ENCODE data around the gene SYCP3. TPM values are rescaled to one million over a fixed set of nuclear protein-coding genes. Genes with fewer than 3 reads are reported as not detected.

SYCP3 gene
- total RNA-seq, 2 donors from 2014 or later, result 0.29 to 0.47 TPM

DNA sequence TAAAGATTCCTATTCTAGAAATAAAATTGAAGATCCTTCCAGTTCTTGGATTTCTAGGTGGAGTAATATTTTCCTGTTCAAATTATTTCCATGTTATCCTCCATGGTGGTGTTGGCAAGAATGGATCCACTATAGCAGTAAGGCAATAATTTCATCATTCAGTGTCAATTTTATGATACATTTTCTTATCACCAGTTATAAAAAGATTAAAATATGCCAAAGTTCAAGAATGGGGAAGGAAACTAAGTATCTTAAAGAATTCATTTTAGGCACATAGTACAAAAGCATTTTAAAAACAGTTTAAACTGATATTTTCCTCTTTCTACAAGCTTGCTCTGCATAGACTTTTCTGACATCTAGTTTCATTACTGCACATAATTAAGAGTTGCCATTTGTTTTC is 19.1 kb downstream of the SYCP3 start:
- Mint-ChIP-seq H3K4me3 (no peak overlapping the region), H3K4me1 (no peaks in the 10 kb centered on the region), H3K27me3 (peaks cover 7% of the 10 kb centered on the region), H3K27ac (no peak overlapping the region), H3K36me3 (ENCODE audit: low read depth) (no peaks in the 10 kb centered on the region)
- ATAC-seq (no peak), DNase-seq (no peak)
- H3K9me3 ChIP-seq (ENCODE audit: control insufficient read depth, low read length, poor library complexity, severe bottlenecking), result no peaks in the 10 kb centered on the region

DNA sequence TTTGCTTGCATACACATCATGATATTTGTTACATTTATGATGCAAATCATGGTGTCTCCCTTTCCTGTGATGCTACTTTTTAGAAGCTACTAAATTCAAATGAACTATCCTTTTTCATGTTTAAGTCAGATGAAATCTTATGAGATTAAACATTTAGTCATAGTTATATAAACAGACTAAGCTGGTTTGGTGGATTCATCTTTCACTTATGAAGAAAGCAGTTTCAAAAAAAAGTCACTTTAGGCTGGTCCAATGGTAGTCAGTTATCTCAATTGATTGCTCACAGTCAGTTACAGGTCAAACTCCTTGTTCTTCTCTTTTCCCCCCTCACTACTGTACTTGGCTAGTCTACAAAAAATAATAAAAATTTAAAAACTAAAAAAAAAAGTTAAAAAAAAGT is 19.7 kb downstream of the SYCP3 start:
- ATAC-seq (no peak), DNase-seq (no peak)
- no peak overlapping the region for H3K27ac Mint-ChIP-seq
- peaks cover 7% of the 10 kb centered on the region for H3K27me3 Mint-ChIP-seq
- no peak overlapping the region for H3K4me3 Mint-ChIP-seq
- no peaks in the 10 kb centered on the region for H3K9me3 ChIP-seq (ENCODE audit: control insufficient read depth, low read length, poor library complexity, severe bottlenecking)
- no peaks in the 10 kb centered on the region for H3K36me3 Mint-ChIP-seq (ENCODE audit: low read depth)
- H3K4me1 Mint-ChIP-seq, result no peaks in the 10 kb centered on the region

DNA sequence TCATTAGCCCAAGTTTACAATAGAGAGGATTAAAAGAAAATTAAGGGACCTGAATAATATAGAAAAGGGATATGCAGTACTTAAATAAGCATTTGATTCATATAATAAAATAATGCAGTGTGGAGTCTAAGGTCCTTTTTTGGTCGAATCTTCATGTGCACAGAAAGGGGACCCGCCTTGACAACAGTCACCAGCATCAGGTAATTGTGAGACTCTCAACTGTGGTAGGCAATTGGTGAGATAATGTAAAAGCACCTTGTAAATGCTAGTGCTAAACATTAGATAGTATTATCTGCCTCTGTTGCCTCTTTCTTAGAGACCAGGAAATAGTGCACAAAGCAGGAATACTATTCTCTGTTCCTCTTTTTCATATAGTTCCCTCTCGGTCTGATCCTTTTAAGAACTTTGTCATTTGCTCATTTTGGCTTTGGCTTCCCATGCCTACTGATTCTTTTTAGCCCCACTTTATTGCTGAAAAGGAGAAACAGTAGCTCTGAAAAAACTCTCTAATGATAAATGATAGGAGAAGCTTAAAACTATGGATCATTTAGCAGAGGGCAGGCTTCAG is 24.3 kb downstream of the SYCP3 start:
- ATAC-seq (no peak), DNase-seq (no peak)
- Mint-ChIP-seq H3K27ac (no peak overlapping the region), H3K4me1 (no peaks in the 10 kb centered on the region), H3K4me3 (no peak overlapping the region), H3K36me3 (ENCODE audit: low read depth) (no peaks in the 10 kb centered on the region), H3K27me3 (peaks cover 12% of the 10 kb centered on the region)
- no peaks in the 10 kb centered on the region for H3K9me3 ChIP-seq (ENCODE audit: control insufficient read depth, low read length, poor library complexity, severe bottlenecking)

DNA sequence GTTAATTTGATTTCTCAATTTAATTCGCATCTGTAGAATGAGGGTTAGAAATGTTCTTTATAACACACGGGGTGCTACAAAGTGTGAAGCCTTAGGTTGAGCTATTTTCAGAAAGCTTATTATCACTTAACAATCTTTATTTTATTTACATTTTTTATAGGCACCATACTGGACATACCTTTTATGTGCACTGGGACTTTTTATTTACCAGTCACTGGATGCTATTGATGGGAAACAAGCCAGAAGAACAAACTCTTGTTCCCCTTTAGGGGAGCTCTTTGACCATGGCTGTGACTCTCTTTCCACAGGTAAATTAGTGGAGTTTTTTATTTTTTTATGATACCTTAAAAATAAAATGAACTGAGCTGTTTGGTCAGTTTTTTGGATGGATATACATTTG is 25.3 kb downstream of the SYCP3 start:
- no peak for ATAC-seq
- H3K27me3 Mint-ChIP-seq, result peaks cover 16% of the 10 kb centered on the region
- DNase-seq, result no peak
- no peaks in the 10 kb centered on the region for H3K9me3 ChIP-seq (ENCODE audit: control insufficient read depth, low read length, poor library complexity, severe bottlenecking)
- no peak overlapping the region for H3K4me3 Mint-ChIP-seq
- no peak overlapping the region for H3K27ac Mint-ChIP-seq
- no peaks in the 10 kb centered on the region for H3K36me3 Mint-ChIP-seq (ENCODE audit: low read depth)
- peaks cover 4% of the 10 kb centered on the region for H3K4me1 Mint-ChIP-seq

DNA sequence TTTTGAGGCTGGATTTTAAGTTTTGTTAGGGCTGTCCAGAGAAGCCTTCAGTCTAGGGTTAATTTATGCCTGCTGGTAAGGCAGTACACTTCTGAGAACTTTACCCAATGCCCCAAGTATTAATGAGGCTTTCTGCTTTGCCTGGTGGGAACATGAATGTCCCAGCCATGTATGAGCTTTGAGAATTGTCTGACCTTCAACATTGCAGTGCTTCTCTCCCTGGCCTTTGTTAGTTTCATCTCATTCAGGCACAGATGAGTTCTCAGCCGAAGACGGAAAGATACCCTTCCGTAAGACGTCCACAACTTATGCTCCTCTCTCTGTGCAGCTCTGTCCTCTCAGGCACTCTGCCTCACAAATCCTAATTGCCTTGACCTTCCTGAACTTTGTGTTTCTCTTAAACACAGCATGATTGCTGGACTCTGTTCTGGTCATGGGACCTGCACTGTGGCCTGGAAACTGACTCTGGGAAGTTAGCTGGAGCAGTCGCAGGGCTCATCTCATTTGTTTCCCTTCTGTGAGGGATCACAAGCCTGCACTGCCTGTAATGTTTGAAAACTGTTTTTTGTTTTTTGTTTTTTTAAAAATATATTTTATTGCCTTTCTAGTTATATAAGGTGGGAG is 26.1 kb downstream of the SYCP3 start:
- Mint-ChIP-seq H3K27me3 (peaks cover 16% of the 10 kb centered on the region), H3K36me3 (ENCODE audit: low read depth) (no peaks in the 10 kb centered on the region)

DNA sequence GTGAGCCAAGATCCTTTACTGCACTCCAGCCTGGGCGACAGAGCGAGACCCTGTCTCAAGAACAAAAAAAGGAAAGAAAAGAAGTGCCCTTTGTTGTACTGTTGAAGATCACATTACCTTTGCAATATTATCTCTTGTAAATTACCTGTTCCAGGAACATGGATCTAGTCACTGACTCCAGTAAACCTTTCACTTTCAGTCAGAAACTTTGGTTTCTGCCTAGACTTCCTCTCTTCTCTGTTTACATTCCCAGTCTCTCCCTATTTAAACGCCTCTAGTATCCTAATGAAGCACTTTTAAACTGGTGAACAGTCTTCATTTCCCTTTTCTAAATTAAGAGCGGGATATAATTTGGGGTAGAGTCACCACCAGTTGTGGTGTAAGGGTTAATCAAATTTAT is 29.0 kb downstream of the SYCP3 start:
- ATAC-seq (no peak), DNase-seq (no peak)
- peaks cover 21% of the 10 kb centered on the region for H3K27me3 Mint-ChIP-seq
- no peak overlapping the region for H3K4me3 Mint-ChIP-seq
- H3K4me1 Mint-ChIP-seq, result peaks cover 7% of the 10 kb centered on the region
- H3K9me3 ChIP-seq (ENCODE audit: control insufficient read depth, low read length, poor library complexity, severe bottlenecking), result no peaks in the 10 kb centered on the region
- H3K27ac Mint-ChIP-seq, result no peak overlapping the region
- no peaks in the 10 kb centered on the region for H3K36me3 Mint-ChIP-seq (ENCODE audit: low read depth)

More for the DNA sequence above, 26.1 kb downstream of the SYCP3 start:
- no peaks in the 10 kb centered on the region for H3K9me3 ChIP-seq (ENCODE audit: control insufficient read depth, low read length, poor library complexity, severe bottlenecking)
- no peak overlapping the region for H3K4me3 Mint-ChIP-seq
- DNase-seq, result no peak
- ATAC-seq, result no peak
- H3K4me1 Mint-ChIP-seq, result peaks cover 4% of the 10 kb centered on the region
- H3K27ac Mint-ChIP-seq, result no peak overlapping the region

DNA sequence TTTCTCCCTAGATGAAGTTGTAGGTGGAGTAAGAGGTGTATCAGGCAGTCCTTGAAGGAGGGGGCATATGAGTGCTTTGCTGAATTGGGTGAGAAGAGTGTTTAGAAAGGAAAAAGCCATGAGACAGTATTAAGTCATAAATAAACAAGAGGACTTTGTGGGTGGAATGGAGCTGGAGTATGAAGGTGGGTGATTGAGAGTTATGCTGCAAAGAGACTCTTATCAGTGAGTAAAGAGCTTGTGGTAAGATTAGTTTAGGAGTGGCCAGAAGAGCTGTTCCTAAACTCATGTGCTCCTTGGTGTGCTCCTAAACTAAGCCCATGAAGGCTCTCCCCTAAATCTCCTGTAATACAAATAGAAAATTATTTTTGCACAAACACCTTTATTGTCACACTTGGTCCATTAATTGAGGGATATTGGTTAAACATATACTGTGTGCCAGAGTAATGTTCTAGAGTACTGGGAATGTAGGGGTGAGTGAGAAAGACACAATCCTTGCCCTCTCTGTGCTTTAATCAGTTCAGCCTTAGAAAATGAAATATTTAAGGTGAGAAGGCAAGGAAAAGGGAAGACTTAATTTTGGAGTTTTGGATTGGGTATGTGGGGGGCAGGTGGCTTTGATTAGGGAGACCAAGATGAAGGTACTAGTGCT is 32.0 kb downstream of the SYCP3 start:
- Mint-ChIP-seq H3K4me3 (no peak overlapping the region), H3K27me3 (peaks cover 20% of the 10 kb centered on the region), H3K4me1 (peaks cover 7% of the 10 kb centered on the region), H3K36me3 (ENCODE audit: low read depth) (no peaks in the 10 kb centered on the region), H3K27ac (no peak overlapping the region)
- H3K9me3 ChIP-seq (ENCODE audit: control insufficient read depth, low read length, poor library complexity, severe bottlenecking), result no peaks in the 10 kb centered on the region
- DNase-seq (no peak), ATAC-seq (no peak)

DNA sequence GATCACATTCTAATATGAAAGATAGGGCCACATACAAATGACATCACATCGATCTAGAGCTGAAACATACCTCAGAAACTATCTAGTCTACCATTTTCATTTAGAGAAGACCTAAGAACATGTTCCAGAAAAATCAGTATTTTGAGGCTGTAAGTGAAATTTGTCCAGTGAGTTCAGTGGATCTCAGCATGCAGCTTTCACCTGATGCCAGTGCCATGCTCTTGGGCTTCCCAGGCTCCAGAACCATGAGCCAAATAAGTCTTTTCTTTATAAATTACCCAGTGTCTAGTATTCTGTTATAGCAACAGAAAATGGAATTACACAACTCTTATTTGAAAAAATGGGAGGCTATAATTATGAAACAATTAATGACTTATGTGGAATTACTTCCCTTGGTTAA is 32.9 kb downstream of the SYCP3 start:
- H3K27ac Mint-ChIP-seq, result no peak overlapping the region

DNA sequence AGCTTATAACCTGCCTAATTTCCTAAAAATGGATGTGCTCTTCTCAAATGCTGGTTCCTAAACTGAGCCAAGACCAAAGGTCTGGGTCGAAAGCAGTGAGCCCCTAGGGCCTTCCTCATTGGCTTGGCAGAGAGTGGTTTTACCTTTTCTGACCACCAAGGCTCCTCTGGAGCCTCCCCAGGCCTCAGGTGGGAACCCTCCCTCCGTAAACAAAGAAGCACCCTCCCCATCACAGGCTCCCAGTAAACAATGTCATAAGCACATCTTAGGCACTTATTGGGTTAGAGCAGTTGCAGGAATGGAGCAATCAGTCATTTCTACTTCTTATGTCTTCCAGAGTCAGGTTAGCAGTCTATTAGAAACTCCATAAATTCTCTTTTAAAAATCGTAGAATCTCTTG is 35.8 kb downstream of the SYCP3 start:
- peaks cover 22% of the 10 kb centered on the region for H3K27me3 Mint-ChIP-seq
- no peak overlapping the region for H3K4me3 Mint-ChIP-seq
- DNase-seq, result no peak
- H3K4me1 Mint-ChIP-seq, result peaks cover 11% of the 10 kb centered on the region
- H3K27ac Mint-ChIP-seq, result no peak overlapping the region
- H3K36me3 Mint-ChIP-seq (ENCODE audit: low read depth), result no peaks in the 10 kb centered on the region
- no peak for ATAC-seq
- H3K9me3 ChIP-seq (ENCODE audit: control insufficient read depth, low read length, poor library complexity, severe bottlenecking), result no peaks in the 10 kb centered on the region

More for the DNA sequence above, 32.9 kb downstream of the SYCP3 start:
- Mint-ChIP-seq H3K4me1 (peaks cover 7% of the 10 kb centered on the region), H3K27me3 (peaks cover 20% of the 10 kb centered on the region), H3K36me3 (ENCODE audit: low read depth) (no peaks in the 10 kb centered on the region), H3K4me3 (no peak overlapping the region)
- DNase-seq (no peak), ATAC-seq (no peak)
- no peaks in the 10 kb centered on the region for H3K9me3 ChIP-seq (ENCODE audit: control insufficient read depth, low read length, poor library complexity, severe bottlenecking)

DNA sequence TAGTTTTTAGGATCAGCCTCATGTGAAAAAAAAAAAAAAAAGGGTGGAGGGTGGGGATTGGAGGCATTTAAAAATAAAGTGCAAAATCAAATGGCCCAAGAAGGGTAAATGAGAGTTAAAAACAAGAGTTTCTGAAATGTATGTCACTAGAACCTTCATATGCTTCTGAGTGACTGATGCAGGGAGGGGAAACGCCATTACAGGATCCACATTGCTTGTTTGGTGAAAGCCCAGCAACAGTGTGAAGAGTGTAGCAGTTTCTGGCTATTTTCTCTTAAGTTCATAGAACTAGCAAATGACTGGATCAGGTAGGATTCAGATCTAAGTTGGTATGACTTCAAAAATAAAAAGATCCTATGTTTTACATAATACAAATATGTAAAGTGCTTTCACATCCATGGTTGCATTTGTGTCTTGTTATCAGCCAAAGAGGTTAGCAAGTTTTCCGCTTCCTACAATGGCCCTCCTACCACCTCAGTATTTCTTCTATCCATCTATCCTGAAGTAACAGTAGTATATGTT is 38.9 kb downstream of the SYCP3 start:
- DNase-seq, result no peak
- no peaks in the 10 kb centered on the region for H3K36me3 Mint-ChIP-seq (ENCODE audit: low read depth)
- peaks cover 24% of the 10 kb centered on the region for H3K27me3 Mint-ChIP-seq
- no peak for ATAC-seq
- H3K9me3 ChIP-seq (ENCODE audit: control insufficient read depth, low read length, poor library complexity, severe bottlenecking), result no peaks in the 10 kb centered on the region
- H3K4me1 Mint-ChIP-seq, result peaks cover 17% of the 10 kb centered on the region
- H3K4me3 Mint-ChIP-seq, result no peak overlapping the region
- H3K27ac Mint-ChIP-seq, result no peak overlapping the region

DNA sequence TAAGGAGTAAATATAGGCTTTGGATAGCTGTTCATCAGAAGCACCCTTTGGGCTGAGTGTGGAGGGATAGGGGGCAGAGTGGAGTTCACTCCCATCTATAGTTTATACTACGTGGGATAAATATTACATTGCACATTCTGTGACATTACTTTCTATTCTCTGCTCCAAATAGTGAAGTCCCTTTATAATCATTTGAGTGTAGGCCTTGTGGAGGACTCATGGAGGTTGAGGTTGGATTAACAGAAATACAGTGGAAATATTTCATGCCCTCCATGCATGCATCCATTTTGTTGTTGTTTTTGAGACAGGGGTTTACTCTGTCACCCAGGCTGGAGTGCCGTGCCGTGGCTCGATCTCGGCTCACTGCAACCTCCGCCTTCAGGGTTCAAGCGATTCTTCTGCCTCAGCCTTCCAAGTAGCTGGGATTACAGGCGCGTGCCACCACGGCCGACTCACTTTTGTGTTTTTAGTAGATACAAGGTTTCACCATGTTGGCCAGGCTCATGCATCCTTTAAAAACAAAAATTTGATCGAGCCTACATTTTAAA is 40.4 kb downstream of the SYCP3 start:
- H3K4me3 Mint-ChIP-seq, result peak overlapping the region; percentile 90
- no peaks in the 10 kb centered on the region for H3K36me3 Mint-ChIP-seq (ENCODE audit: low read depth)
- ATAC-seq, result no peak
- H3K27me3 Mint-ChIP-seq, result peaks cover 24% of the 10 kb centered on the region
- no peak for DNase-seq
- peaks cover 17% of the 10 kb centered on the region for H3K4me1 Mint-ChIP-seq
- no peaks in the 10 kb centered on the region for H3K9me3 ChIP-seq (ENCODE audit: control insufficient read depth, low read length, poor library complexity, severe bottlenecking)
- H3K27ac Mint-ChIP-seq, result peak overlapping the region; percentile 27

DNA sequence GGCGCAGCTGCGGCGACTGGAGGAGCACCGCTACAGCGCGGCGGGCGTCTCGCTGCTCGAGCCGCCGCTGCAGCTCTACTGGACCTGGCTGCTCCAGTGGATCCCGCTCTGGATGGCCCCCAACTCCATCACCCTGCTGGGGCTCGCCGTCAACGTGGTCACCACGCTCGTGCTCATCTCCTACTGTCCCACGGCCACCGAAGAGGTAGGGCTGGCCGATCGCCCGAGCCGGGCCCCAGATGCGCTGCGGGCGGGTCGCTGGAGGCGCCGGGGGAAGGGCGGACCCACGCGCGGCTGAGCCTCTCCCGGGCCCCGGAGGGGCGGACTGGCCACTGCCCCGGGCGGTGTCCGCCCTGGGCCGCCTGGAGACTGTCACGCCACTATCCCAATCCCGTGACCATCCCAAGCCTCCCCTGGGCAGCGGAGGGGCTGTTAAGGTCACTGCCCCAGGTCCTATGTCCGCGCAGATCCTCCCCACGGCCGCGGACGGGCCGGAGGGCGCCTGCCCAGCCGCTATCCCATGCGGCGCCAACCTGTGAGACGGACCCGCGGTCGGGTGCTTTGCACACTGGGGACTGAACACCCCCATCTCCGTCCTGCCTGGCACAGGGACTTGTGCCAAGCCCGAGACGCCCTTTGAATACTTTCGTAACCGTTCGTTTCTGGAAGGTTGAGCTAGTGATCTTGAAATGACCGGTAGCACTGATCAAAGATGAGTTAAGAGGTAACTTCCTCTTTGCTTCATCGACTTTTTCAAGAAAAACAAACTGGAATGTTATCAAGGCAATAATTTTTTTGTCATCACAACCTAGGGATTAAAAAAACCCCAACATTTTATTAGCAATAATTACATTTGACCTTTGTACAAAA is 41.1 kb downstream of the SYCP3 start:
- ATAC-seq (peak; percentile 34), DNase-seq (no peak)
- peak overlapping the region; percentile 27 for H3K27ac Mint-ChIP-seq
- H3K36me3 Mint-ChIP-seq (ENCODE audit: low read depth), result no peaks in the 10 kb centered on the region
- H3K27me3 Mint-ChIP-seq, result peaks cover 24% of the 10 kb centered on the region
- H3K9me3 ChIP-seq (ENCODE audit: control insufficient read depth, low read length, poor library complexity, severe bottlenecking), result no peaks in the 10 kb centered on the region
- H3K4me1 Mint-ChIP-seq, result peaks cover 17% of the 10 kb centered on the region
- H3K4me3 Mint-ChIP-seq, result peak overlapping the region; percentile 90
